Activated CD4-positive, CD25-positive, alpha-beta regulatory T cell treated with anti-CD3 and anti-CD28 coated beads, Interleukin-2, amount 50 U/mL, for 24 hours (primary cell): ENCODE results near the gene CYP1B1.
"Not testable (repeated sequence)": the region's sequence is repeated elsewhere in the genome, so short reads cannot be mapped to it uniquely, and the experiment has no call there.

Source experiments
- ATAC-seq, 2 donors: fragments of 150-1000 bp; cut with Tn5 transposase; one replicate each; pipeline ENCODE4 v1.10.0; 2021; ENCODE audit warnings: mild to moderate bottlenecking in 1 of 2, moderate library complexity in 1 of 2

Gene CYP1B1

GRCh38 chr2:38032946-38033345 lies 43.0 kb downstream of the CYP1B1 start:
- no peak for ATAC-seq

GRCh38 chr2:38030635-38031355 lies 45.2 kb downstream of the CYP1B1 start:
- ATAC-seq: no peak

GRCh38 chr2:38029512-38029911 lies 46.4 kb downstream of the CYP1B1 start:
- ATAC-seq: no peak

GRCh38 chr2:38028829-38029228 lies 47.1 kb downstream of the CYP1B1 start:
- ATAC-seq: no peak

- ATAC-seq: no peak
Observed at GRCh38 chr2:38026846-38027245, 49.1 kb downstream of the CYP1B1 start.

GRCh38 chr2:38021589-38021988 lies 54.4 kb downstream of the CYP1B1 start:
- no peak for ATAC-seq

GRCh38 chr2:38020359-38021069 lies 55.4 kb downstream of the CYP1B1 start:
- not testable (repeated sequence) for ATAC-seq

- ATAC-seq: no peak
Observed at GRCh38 chr2:38017836-38018235, 58.1 kb downstream of the CYP1B1 start.
